Hematopoietic multipotent progenitor cell treated with erythropoietin and hydrocortisone succinate and interleukin-3 and kit ligand, for 8 days (in vitro differentiated cells): ENCODE measurements around the gene HACL1.

Experiments used
- DNase-seq: peaks from one replicate; pipeline ENCODE4 v3.0.0-alpha.2; 2015

The HACL1 gene

GRCh38 chr3:15522016-15522415 lies 79.4 kb downstream of the HACL1 start:
- DNase-seq, result no peak

GRCh38 chr3:15521573-15521965 lies 79.8 kb downstream of the HACL1 start, which contains the start of gene COLQ:
COLQ (minus strand) TSS chr3:15521706; CDS start chr3:15521625, 81 bp downstream.
- no peak for DNase-seq

GRCh38 chr3:15520804-15521572 lies 80.4 kb downstream of the HACL1 start:
- no peak for DNase-seq

- DNase-seq, result peak; percentile 88
Observed at GRCh38 chr3:15520185-15520584, 81.2 kb downstream of the HACL1 start.

GRCh38 chr3:15519096-15519495 lies 82.3 kb downstream of the HACL1 start:
- no peak for DNase-seq

- DNase-seq, result no peak
Observed at GRCh38 chr3:15514663-15515340, 86.6 kb downstream of the HACL1 start.

GRCh38 chr3:15513810-15514662 lies 87.3 kb downstream of the HACL1 start:
- no peak for DNase-seq

- DNase-seq, result no peak
Observed at GRCh38 chr3:15513116-15513515, 88.3 kb downstream of the HACL1 start.

- DNase-seq, result no peak
Observed at GRCh38 chr3:15512166-15512565, 89.2 kb downstream of the HACL1 start.

- no peak for DNase-seq
Observed at GRCh38 chr3:15511156-15511555, 90.2 kb downstream of the HACL1 start.
